ENCODE measurements around the gene NKAPL.

DNA sequence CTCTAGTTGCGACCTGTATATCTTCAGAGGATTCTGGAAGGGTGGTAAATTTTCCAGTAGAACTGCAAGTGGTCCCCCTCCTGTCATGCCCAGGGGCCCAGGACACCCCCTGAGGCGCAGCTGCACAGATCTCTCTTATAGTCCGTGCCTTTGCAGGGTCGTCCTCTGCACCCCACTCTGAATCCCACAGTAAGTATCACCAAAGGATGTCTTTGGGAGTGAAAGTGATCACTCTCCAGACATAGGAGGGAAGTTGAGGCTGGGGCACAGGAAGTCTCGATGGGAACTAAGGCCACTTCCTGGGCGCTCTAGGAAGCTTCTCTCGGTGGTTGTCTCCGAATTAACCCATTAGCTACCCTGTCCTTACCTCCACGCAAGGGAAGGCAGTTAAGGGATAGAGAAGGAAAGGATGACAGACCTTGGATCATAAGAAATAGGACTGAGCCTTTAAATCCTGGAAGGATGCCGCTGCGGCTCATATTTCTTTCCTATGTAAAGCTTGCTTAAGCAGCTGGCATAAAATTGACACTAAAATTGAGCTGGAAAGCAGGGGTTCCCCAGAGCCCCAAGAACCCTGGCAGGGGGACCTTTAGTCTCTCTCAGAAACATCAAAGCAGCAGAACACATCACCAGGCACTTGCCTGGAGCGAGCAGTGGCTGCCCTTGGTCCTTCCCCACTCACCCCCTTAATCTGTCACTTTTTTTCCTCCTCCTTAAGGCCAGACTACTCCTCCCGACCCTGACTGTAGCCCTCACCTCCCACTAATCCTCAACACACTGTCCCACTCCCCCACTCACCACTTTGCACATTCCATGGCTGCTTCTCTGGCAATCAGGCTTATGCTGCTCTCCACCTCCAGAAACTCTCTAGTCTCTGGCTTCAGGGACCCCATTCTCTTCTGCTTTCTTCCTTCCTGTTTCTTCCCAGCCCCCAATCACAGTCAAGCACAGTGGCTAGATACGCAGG, 6.8 kb upstream of the NKAPL start, which contains the start of gene ZKSCAN4:
- TF ChIP-seq, protein P1, sequence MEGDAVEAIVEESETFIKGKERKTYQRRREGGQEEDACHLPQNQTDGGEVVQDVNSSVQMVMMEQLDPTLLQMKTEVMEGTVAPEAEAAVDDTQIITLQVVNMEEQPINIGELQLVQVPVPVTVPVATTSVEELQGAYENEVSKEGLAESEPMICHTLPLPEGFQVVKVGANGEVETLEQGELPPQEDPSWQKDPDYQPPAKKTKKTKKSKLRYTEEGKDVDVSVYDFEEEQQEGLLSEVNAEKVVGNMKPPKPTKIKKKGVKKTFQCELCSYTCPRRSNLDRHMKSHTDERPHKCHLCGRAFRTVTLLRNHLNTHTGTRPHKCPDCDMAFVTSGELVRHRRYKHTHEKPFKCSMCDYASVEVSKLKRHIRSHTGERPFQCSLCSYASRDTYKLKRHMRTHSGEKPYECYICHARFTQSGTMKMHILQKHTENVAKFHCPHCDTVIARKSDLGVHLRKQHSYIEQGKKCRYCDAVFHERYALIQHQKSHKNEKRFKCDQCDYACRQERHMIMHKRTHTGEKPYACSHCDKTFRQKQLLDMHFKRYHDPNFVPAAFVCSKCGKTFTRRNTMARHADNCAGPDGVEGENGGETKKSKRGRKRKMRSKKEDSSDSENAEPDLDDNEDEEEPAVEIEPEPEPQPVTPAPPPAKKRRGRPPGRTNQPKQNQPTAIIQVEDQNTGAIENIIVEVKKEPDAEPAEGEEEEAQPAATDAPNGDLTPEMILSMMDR (IDR thresholded peaks at IDR 0.05; ENCODE audit: extremely low read depth in 1 of 2, insufficient read depth in 1 of 2, low read depth in 1 of 2, low read length in 2 of 2) = no peak
- no peak for TF ChIP-seq EZH2 (IDR thresholded peaks at IDR 0.05; ENCODE audit: borderline replicate concordance, low read depth, low read length, severe bottlenecking)
